ENCODE results near the gene SLC44A5. TPM values are rescaled to one million over a fixed set of nuclear protein-coding genes. Genes with fewer than 3 reads are reported as not detected.

The SLC44A5 gene
- total RNA-seq, 2 donors from 2014 or later = 1.2 to 2.0 TPM

DNA sequence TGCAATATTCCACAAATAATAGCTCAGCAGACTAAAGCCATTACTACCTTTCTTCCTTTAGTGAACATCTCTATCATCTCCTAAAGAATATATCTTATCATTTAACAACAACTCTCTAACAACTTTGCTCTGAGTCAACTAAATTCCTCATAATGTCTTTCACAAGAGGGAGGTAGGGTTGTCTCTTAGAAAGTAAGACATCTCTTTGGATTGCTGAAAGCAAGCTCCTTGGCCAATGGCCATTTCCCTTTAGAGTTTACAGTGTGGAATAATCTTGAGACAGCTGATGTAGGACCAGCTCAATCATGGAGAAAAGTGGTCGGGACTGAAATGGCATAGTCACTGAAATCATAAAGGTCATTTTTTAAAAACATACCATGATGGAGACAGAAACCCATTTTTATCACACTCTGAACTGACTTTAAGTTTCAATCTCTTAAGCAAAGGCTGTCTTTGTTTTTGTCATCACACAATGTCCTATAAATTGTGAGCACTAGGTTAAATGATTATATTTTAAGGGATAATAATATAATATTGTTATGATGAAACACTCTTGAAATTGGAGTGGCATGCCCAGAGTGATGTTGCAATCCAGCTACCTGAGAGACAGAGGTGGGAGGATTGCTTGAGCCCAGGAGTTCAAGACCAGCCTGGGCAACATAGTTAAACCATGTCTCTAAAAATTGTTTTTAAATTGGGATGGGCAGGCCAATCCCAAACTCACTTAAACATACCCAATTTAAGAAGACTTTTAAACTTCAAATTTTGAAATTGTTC lies 91.1 kb downstream of the SLC44A5 start:
- DNase-seq (ENCODE audit: low spot score) = no peak
- TF ChIP-seq, protein P1, sequence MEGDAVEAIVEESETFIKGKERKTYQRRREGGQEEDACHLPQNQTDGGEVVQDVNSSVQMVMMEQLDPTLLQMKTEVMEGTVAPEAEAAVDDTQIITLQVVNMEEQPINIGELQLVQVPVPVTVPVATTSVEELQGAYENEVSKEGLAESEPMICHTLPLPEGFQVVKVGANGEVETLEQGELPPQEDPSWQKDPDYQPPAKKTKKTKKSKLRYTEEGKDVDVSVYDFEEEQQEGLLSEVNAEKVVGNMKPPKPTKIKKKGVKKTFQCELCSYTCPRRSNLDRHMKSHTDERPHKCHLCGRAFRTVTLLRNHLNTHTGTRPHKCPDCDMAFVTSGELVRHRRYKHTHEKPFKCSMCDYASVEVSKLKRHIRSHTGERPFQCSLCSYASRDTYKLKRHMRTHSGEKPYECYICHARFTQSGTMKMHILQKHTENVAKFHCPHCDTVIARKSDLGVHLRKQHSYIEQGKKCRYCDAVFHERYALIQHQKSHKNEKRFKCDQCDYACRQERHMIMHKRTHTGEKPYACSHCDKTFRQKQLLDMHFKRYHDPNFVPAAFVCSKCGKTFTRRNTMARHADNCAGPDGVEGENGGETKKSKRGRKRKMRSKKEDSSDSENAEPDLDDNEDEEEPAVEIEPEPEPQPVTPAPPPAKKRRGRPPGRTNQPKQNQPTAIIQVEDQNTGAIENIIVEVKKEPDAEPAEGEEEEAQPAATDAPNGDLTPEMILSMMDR (IDR thresholded peaks at IDR 0.05) = no peak
- H3K36me3 ChIP-seq = no peaks in the 10 kb centered on the region
- no peaks in the 10 kb centered on the region for H3K9me3 ChIP-seq
- peaks cover 0 to 25% of the 10 kb centered on the region in 2 donors for H3K4me1 ChIP-seq
- H3K4me3 ChIP-seq = no peak overlapping the region
- no peaks in the 10 kb centered on the region for H3K27me3 ChIP-seq
- no peak overlapping the region for H3K27ac ChIP-seq

DNA sequence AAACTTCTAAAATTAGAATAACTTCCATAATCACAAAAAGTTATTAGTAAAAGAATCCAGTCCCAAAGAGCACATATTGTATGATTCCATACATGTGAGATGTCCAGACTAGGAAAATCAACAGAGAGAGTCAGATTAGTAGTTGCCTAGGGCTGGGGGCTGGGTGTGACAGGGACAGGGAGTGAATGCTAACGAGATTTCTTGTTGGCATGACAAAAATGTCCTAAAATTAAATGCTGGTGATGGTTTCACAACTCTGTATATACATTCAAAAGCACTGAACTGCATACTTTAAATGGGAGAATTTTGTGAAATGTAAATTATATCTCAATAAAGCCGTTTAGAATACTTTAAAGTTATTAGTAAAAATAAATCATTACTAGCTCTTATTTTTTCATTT lies 92.2 kb downstream of the SLC44A5 start:
- Histone ChIP-seq H3K4me3 (no peak overlapping the region), H3K36me3 (no peaks in the 10 kb centered on the region), H3K27me3 (no peaks in the 10 kb centered on the region), H3K9me3 (no peaks in the 10 kb centered on the region), H3K27ac (no peak overlapping the region), H3K4me1 (peaks cover 0 to 25% of the 10 kb centered on the region in 2 donors)
- TF ChIP-seq, protein P1 (IDR thresholded peaks at IDR 0.05) = no peak
- DNase-seq (ENCODE audit: low spot score) = no peak

DNA sequence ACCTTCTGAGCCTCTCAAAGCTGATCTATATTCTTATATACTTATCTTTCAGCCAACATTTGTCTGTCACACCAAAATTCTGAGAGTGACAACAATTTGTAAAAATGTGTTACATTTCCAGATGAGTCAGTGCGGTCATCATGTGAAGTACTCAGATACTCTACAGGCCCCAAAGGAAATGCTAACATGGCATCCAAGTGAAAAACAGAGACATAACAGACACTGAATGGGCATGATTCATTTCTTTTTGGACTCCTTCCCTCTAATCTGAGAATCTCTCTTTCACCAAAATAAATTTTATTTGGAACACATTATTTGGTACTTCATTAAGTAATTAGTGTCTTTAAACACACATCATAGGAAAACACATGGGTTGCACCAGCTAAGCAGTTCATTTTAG lies 96.6 kb downstream of the SLC44A5 start:
- H3K36me3 ChIP-seq = no peaks in the 10 kb centered on the region
- H3K27me3 ChIP-seq = no peaks in the 10 kb centered on the region
- TF ChIP-seq, protein P1 (IDR thresholded peaks at IDR 0.05) = no peak
- no peak for DNase-seq (ENCODE audit: low spot score)
- H3K9me3 ChIP-seq = no peaks in the 10 kb centered on the region
- no peaks in the 10 kb centered on the region for H3K4me1 ChIP-seq
- no peak overlapping the region for H3K27ac ChIP-seq
- H3K4me3 ChIP-seq = no peak overlapping the region

DNA sequence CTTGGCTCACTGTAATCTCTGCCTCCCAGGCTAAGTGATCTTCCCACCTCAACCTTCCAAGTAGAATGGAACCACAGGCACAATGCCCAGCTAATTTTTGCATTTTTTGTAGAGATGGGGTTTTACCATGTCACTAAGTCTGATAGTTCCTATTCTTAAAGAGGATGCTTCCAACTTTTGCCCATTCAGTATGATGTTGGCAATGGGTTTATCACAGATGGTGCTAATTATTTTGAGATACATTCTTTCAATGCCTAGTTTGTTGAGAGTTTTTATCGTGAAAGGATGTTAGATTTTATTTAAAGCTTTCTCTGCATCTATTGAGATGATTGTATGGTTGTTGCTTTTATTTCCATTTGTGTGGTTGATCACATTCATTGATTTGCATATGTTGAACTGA lies 103.9 kb downstream of the SLC44A5 start:
- H3K27me3 ChIP-seq = no peaks in the 10 kb centered on the region
- TF ChIP-seq, protein P1 (IDR thresholded peaks at IDR 0.05) = no peak
- H3K27ac ChIP-seq = no peak overlapping the region
- no peak overlapping the region for H3K4me3 ChIP-seq
- no peaks in the 10 kb centered on the region for H3K9me3 ChIP-seq
- no peaks in the 10 kb centered on the region for H3K36me3 ChIP-seq
- DNase-seq (ENCODE audit: low spot score) = no peak
- no peaks in the 10 kb centered on the region for H3K4me1 ChIP-seq

DNA sequence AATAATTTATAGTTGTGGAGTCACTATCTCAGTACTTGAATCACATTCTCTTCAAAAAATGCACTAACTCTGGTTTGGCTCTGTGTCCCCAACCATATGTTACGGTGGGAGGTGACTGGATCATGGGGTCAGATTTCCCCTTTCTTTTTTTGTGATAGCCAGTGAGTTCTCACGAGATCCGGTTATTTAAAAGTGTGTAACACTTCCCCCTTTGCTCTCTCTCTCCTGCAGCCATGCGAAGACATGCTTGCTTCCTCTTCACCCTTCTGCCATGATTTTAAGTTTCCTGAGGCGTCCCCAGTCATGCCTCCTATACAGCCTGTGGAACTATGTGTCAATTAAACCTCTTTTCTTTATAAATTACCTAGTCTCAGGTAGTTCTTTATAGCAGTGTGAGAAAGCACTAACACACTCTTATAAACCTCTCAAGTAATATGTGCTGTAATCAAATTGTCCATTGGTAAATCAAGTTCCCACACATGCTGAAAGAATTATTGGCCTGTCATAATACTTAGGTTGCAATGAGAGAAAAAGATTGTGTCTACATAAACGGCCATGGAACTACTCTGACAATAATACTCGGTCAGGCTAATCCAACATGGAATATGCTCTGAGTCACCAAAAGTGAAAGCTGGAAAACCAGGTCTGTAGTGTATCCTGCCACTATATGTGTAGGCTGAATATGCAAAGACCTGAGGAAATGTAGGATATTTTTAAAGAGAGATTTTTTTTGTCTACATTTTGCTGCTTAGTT lies 107.5 kb downstream of the SLC44A5 start:
- Histone ChIP-seq H3K36me3 (no peaks in the 10 kb centered on the region), H3K4me1 (no peaks in the 10 kb centered on the region), H3K27me3 (no peaks in the 10 kb centered on the region), H3K9me3 (no peaks in the 10 kb centered on the region), H3K27ac (no peak overlapping the region), H3K4me3 (no peak overlapping the region)
- DNase-seq (ENCODE audit: low spot score) = no peak
- TF ChIP-seq, protein P1 (IDR thresholded peaks at IDR 0.05) = no peak

All from right atrium auricular region (tissue), 2 donors.